SHP77 treated with DMSO at 0.1 percent for 48 hours (cell line): Measurements from ENCODE around the gene SYNE3.

Experiments
- DNase-seq: peaks from one replicate; lab custom pipeline; 2025; lab: John Stamatoyannopoulos, UW

The SYNE3 gene

DNA sequence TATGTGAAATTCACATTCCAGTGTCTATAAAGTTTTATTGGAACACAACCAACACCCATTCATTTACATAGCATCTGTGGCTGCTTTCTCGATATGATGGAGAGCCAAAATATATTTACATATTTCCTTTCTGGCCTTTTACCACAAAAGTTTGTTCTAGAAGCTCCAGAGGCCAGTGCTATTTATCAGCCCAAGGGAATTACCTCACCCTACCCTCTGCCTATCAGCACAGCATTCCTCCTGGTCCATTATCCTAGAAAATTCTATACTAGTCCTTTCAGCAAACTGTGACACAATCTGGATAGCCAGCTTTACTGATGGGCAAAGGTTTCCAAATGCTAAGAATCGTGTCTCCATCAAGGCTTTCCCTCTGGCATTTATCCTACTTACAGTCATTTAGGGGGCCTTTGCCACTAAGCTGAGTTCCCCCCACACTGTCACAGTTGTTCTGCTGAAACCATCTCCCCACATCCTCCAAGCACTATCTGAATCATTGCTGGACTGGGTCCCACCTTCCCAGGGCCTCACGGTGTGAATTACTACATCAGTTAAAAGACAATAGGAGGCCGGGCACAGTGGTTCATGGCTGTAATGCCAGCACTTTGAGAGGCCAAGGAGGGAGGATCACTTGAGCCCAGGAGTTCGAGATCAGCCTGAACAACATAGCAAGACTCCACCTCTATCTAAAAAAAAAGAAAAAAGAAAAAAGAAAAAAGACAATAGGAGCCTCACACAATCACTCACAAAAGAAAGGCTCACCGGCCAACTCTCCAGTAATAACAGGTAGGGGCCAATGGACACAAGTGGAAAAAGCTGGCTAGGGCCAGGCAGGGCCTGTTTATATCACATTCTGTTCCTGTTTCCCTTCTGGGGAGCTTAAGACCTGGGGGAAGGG, 12.1 kb downstream of the SYNE3 start:
- no peak for DNase-seq

DNA sequence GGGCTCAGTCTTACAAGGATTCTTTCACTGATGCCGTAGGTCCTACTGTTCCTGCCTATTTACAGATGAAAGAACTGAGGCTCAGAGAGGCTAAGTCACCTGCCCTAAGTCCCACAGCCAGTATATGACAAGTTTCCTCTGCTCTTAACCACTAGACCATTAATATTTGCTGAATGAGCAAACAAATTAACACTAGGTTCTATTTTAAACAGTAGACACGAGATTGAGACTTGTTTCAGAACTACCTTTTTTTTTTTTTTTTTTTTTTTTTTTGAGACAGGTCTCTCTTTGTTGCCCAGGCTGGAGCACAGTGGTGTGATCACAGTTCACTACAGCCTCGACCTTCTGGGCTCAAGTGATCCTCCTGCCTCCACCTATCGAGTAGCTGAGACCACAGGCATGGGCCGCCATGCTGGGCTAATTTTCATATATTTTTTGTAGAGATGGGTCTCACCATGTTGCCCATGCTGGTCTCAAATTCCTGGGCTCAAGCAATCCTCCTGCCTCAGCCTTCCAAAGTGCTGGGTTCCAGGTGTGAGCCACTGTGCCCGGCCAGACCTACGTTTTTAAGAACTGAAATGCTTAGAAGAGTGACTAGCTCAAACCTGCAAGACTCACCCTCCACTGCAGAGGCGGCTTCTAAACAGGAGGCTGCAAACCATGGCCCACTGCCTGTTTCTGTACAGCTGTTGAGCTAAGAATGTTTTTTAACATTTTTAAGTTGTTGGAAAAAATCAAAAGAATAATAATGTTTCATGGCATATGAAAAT, 12.9 kb downstream of the SYNE3 start:
- DNase-seq: no peak

DNA sequence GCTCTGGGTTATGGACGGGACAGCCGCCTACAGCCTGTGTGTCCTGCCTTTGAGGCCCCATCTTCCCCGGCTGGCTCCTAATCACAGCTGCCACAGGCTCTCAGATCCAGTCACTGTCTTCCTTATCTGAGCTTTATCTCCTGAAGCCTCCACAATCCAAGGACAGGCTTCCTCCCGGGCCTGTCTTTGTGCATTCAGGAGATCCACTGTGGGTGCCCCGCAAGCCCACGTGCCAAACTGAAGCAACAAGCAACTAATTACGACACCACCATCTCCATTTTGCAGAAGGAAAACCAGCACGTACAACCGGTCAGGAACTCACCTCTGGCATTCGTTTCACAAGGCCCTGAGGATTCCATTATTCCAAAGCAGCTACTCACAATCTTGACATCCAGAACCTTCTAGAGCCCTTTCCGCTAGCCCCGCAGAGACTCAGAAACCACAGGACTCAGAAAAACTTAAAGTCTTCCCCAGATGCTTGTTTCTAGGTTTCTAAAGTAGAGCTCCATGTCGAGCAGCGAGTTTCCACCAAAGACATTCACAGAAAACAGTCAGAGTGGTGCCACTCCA, 14.0 kb downstream of the SYNE3 start:
- no peak for DNase-seq

GRCh38 chr14:95500772-95501401, 15.6 kb downstream of the SYNE3 start:
- no peak for DNase-seq

DNA sequence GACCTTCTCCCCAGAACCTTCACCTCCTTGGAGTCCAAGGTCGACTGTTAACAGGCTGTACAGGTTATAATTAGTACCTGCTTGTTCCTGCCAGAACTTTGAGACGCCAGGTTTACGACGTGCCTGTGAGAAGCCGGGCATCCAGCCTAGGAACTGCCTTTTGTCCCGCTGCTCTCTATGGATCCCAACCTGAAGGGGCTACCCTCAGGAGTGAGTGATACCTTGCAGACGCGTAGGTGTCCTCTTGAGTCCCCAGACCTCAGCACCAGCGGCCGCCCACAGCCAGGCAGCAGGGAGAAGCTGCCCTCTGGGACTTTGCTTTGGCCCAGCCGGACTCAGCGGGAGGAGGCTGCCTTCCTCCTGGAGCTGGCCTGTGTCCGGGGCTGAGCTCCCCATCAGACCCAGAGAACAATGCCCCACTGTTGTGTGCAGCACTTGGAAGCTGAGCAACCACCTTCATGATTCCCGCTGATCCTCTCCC, 16.2 kb downstream of the SYNE3 start:
- no peak for DNase-seq

DNA sequence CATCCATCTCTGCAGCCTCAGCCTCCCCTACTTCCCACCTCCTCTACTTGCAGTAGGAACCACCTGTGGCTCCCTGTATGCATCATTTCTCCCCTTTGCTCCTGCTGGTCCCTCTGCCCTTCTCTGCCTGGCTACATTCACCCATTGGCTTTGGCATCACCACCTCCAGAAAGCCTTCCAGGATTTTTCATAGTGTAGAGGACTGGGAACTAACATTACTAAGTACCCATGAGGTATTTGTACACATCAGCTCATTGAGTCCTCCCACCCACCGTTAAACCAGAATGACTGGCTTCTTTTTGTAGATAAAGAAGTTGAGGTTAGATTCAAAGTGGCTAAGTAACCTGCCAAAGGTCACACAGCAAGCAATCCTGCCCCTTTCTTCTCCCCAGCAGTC, 17.1 kb downstream of the SYNE3 start:
- no peak for DNase-seq

GRCh38 chr14:95498622-95499353, 17.7 kb downstream of the SYNE3 start:
- no peak for DNase-seq

GRCh38 chr14:95497561-95498011, 18.9 kb downstream of the SYNE3 start:
- no peak for DNase-seq

DNA sequence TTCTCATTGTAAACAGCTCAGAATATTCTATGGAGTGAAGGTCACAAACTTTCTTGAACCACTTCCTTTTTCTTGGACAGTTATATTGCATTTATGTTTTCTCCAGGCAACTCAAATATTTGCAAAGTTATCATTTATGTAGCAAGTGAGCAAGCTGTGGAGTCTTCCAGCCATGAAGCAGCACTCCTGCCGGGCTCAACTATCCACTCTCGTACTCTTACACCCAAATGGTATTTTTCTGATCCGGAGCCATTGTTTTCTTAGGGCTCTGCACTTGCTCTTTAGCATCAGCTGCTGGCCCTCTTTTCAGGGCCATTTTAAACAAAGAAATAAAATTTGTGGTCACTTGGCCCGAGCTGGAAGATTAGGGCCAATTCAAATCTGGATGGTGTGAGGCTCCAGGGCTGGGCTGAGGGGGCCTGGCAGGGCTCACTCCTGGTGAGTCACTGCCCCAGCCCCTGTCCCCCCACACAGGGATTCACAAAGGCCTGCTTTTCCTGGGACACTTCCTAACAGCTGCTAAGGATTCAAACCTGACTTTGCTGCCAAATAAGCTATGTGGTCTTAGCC, 19.7 kb downstream of the SYNE3 start:
- no peak for DNase-seq

GRCh38 chr14:95496111-95496681, 20.3 kb downstream of the SYNE3 start:
- no peak for DNase-seq

DNA sequence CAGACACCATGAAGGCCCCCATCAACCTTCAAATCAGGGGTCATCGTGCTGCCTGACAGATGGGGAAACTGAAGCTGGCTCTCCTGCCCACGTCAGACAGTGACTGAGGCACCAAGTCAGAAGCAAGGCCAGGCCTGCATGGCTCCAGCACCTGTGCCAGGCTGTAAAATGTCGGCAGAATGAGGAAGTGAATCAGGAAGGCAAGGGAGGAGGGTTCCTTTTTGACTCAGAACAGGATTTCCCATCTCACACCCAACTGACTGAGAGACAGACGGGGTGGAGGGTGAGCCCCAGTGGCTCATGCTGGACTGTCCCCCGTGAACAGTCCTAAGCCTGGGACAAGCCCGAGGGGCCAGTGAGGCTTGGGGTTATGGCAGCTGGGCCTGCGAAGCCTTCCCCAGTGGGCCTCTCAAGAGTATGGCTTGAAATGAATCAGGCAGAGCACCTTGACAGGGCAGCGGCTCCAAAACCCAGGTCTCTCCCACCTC, 20.9 kb downstream of the SYNE3 start:
- DNase-seq: no peak

- no peak for DNase-seq
Observed at GRCh38 chr14:95495076-95495475, 21.4 kb downstream of the SYNE3 start.

DNA sequence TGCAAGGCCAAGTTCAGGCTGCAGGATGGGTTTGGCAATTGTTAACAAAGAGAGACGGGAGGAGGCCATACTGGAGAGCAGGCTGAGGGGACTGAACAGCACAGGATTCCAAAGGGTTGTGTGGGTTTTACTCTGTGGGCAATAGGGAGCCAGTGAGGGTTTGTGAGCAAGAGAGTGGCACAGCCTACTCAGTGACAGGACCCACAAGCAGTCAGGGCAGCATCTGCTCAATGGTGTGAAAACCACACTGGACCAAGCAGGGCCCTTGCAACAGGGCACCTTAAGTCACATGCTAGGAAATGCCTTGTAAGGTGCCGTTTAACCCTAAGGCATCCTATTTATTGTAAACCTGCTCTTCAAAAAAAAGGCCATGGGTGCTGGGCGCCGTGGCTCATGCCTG, 22.0 kb downstream of the SYNE3 start:
- no peak for DNase-seq

DNA sequence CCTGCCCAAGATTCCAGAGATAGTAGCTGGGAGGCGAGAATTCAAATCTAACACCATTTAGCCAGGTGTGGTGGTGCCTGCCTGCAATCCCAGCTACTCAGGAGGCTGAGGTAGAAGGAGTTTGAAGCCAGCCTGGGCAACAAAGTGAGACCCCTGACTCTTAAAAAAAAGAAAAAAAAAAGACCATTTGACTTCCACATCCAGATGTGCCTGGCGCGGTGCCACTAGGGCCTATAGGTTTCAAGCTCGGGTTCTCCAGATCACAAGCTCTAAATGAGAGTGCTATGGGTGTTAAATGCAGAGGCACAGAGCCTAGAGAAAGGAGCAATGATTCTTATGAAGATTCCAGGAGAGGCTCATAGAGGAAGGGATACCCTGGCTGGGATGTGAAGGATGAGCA, 22.5 kb downstream of the SYNE3 start:
- no peak for DNase-seq

DNA sequence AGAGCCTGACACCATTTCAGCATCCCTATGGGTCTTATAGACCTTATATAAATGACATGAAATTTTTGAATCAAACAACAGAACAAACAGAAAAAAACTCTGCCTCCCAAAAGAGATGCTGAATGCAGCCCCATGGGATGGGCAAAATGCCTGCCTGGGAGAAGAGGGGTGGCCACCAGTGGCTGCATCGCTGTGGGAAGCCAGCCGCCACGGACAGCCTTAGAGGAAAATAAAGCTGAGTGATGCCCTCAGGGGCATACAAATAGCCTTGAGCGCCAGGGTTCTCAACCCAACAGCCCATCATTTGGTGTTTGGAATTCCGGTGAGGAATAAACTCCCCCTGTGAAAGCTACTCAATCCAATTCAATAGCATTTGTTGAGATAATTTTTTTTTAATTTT, 22.9 kb downstream of the SYNE3 start:
- no peak for DNase-seq

- no peak for DNase-seq
Observed at GRCh38 chr14:95491936-95492608, 24.4 kb downstream of the SYNE3 start.

DNA sequence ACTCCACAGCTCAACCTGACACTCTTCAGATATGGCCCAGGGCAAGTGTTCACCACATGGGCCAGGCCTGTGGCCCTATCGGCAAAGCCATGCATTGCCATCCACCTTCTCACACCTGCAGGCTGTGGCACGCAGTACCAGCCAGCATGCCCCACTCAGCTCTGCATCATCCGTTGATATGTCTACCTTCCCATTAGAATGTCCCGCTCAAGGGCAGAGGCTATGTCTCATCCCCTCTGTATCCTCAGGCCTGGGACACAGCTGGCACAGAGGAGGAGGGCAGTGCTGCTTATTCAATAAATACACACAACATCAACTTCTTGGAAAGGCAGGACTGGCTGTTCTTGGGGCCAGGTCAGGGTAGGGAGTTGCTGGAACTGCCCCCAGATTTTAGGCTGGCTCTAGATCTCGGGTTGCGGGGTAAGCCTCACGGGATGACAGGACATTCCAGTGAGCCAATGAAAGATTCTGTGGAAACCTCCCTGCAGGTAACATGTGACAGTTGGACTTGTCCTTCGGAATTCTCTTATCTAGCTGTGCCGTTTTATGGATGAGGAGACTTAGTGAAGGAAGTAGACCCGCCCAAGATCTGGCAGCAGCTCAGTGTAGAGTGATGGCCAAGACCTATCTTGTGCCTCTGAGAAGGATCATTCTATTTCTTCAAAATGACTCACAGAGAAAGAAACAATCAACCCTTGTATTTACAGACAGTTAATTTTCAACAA, 25.6 kb downstream of the SYNE3 start:
- no peak for DNase-seq

DNA sequence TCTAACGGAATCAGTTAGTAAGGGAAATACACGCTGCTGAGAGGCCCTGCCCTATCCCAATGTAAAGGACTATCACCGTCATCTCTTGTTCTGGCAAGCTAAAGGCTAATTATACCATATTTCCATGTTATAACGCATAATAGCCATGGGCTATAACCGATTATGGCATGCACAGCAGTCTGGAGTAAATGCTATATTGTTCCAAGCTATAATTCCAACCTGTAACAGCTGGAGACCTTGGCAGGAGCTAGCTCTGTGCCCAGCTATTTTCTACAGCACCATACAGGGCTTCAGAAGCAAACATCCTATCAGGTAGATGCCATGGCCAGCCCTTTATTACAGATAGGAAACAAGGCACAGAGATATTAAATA, 26.3 kb downstream of the SYNE3 start:
- no peak for DNase-seq
